Nephron progenitor cell (in vitro differentiated cells): ENCODE results near the gene FOXP1.

Experiments
- DNase-seq: peaks from one replicate; pipeline ENCODE4 v3.0.0; 2021
- H3K27ac Mint-ChIP-seq: 2 replicates; pipeline ENCODE4 v1.8.0; 2021; ENCODE audit warnings: mild to moderate bottlenecking, moderate library complexity, mixed read lengths
- H3K27me3 Mint-ChIP-seq: 2 replicates; pipeline ENCODE4 v1.8.0; 2021; ENCODE audit warnings: mild to moderate bottlenecking, low read depth, mixed read lengths; ENCODE audit not compliant: poor library complexity
- H3K36me3 Mint-ChIP-seq: 2 replicates; pipeline ENCODE4 v1.8.0; 2021; ENCODE audit warnings: low read depth, mixed read lengths
- H3K4me1 Mint-ChIP-seq: 2 replicates; pipeline ENCODE4 v1.8.0; 2021; ENCODE audit warnings: mixed read lengths
- H3K4me3 Mint-ChIP-seq: 2 replicates; pipeline ENCODE4 v1.8.0; 2021; ENCODE audit warnings: mild to moderate bottlenecking, moderate library complexity, mixed read lengths
- H3K9me3 Mint-ChIP-seq: 2 replicates; pipeline ENCODE4 v1.8.0; 2021; ENCODE audit warnings: mild to moderate bottlenecking, moderate library complexity, mixed read lengths
- TF ChIP-seq, protein P1 (sequence below): fragments of 200-600 bp; sonication (generic); IDR thresholded peaks from 2 replicates; pipeline ENCODE4 v1.5.0; 2021; ENCODE audit warnings: antibody characterized with exemption

Gene FOXP1

DNA sequence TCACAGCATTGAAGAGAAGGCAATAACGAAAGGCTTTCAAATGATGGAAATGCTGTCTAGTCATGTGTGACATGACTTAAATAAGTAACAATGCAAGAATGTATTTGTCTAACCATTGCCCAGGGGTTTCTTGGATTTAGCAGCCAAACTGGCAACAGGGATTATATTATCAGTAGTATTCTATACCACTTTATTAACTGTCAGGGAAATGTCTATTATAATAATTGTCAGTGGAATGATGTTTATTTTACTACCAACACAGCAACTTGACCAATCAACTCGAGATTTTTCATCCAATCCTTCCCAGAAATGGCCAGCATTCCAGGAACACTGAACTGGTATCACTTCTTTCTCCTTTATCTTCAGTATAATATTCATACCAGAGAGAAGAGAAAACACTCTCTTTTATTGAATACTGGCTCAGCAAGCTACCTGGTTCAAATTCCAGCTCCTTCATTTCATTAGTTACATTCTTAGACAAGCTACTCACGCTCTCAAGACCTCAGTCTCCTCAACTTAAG lies 66.2 kb downstream of the FOXP1 start:
- TF ChIP-seq, protein P1, sequence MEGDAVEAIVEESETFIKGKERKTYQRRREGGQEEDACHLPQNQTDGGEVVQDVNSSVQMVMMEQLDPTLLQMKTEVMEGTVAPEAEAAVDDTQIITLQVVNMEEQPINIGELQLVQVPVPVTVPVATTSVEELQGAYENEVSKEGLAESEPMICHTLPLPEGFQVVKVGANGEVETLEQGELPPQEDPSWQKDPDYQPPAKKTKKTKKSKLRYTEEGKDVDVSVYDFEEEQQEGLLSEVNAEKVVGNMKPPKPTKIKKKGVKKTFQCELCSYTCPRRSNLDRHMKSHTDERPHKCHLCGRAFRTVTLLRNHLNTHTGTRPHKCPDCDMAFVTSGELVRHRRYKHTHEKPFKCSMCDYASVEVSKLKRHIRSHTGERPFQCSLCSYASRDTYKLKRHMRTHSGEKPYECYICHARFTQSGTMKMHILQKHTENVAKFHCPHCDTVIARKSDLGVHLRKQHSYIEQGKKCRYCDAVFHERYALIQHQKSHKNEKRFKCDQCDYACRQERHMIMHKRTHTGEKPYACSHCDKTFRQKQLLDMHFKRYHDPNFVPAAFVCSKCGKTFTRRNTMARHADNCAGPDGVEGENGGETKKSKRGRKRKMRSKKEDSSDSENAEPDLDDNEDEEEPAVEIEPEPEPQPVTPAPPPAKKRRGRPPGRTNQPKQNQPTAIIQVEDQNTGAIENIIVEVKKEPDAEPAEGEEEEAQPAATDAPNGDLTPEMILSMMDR, result no peak
- no peak for DNase-seq
- Mint-ChIP-seq H3K27me3 (peaks cover 3% of the 10 kb centered on the region), H3K4me1 (peaks cover 36% of the 10 kb centered on the region), H3K4me3 (no peak overlapping the region), H3K36me3 (peaks cover 20% of the 10 kb centered on the region), H3K27ac (no peak overlapping the region), H3K9me3 (peaks cover 4% of the 10 kb centered on the region)

DNA sequence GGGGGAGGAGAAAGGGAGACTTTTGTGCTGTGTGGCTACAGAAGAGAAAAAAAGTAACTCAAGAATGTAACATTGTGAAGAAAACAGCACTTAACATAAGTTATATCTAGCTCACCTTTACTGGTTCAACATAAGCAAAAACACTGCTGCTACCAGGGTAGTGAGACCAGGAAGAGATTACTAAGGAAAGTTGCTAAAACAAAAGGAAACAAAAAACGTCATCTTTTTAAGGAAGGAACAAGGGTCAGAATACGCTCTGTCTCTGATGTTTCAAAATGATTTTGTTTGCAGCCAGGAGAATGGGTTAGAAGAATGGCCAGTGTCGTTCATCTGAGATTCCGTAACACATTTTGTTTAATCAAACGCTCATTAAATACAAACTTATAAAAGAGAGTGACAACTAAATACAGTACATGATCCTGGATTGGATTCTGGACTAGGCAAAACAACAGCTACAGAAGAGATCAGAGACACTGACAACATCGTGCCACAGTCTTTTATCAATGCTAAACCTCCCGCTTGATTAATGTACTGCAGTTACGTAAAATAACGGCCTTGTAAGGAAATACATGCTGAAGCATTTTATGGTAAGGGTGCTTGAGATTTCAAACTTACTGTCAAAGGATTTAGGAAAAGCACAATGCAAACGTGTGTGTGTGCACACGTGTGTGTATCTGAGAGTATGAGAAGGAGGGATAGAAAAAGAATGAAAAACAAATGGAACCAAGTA lies 67.7 kb downstream of the FOXP1 start:
- Mint-ChIP-seq H3K36me3 (peaks cover 17% of the 10 kb centered on the region), H3K9me3 (peaks cover 4% of the 10 kb centered on the region), H3K4me3 (no peak overlapping the region), H3K4me1 (peaks cover 33% of the 10 kb centered on the region), H3K27ac (peak overlapping the region; percentile 14), H3K27me3 (peaks cover 3% of the 10 kb centered on the region)
- TF ChIP-seq, protein P1, result no peak
- no peak for DNase-seq

GRCh38 chr3:71514621-71515020 lies 68.9 kb downstream of the FOXP1 start:
- Mint-ChIP-seq H3K4me3 (no peak overlapping the region), H3K27ac (no peak overlapping the region), H3K36me3 (peaks cover 15% of the 10 kb centered on the region), H3K4me1 (peaks cover 22% of the 10 kb centered on the region), H3K27me3 (no peaks in the 10 kb centered on the region), H3K9me3 (peaks cover 4% of the 10 kb centered on the region)
- no peak for DNase-seq
- TF ChIP-seq, protein P1, result no peak

DNA sequence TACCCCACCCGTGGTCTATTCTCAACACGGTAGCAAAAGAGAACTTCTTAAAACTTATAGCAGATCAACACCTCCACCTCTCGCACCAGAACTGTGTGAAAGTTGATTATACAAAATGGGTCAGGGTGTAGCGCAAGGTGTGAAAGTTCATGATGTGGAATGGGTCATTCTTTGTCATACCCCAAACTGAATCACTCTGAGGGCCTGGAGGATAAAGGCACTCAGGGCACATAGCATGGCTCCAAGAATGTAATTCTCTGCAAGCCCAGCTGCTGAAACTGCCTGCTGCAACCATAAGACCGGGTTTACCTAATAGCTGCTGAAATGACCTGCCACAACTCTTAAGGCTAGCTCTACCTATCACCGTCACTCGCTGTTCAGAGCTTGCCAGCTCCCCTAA lies 70.0 kb downstream of the FOXP1 start:
- DNase-seq, result no peak
- TF ChIP-seq, protein P1, result no peak
- Mint-ChIP-seq H3K4me3 (no peak overlapping the region), H3K9me3 (peaks cover 4% of the 10 kb centered on the region), H3K36me3 (peaks cover 12% of the 10 kb centered on the region), H3K27me3 (no peaks in the 10 kb centered on the region), H3K27ac (no peak overlapping the region), H3K4me1 (peaks cover 22% of the 10 kb centered on the region)

DNA sequence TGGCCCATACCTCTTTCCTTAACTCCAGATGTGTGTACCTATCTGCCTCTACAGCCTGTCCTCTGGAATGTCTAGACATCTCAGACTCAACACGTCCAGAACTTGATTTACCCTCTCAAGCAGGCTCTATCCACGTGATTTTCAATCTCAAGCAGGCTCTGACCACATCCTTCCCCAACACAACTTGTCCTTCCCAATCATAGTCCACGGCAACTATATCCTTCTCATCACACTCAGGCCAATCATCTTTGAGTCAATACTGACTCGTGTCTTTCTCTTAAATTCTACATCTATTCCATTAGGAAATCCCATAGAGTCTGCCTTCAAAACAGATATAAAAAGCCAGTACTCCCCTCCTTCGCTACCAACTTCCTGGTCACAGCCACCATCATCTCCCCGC lies 70.4 kb downstream of the FOXP1 start:
- no peak overlapping the region for H3K27ac Mint-ChIP-seq
- H3K4me3 Mint-ChIP-seq, result no peak overlapping the region
- peaks cover 4% of the 10 kb centered on the region for H3K9me3 Mint-ChIP-seq
- peaks cover 23% of the 10 kb centered on the region for H3K4me1 Mint-ChIP-seq
- no peak for DNase-seq
- TF ChIP-seq, protein P1, result no peak
- no peaks in the 10 kb centered on the region for H3K27me3 Mint-ChIP-seq
- H3K36me3 Mint-ChIP-seq, result peaks cover 7% of the 10 kb centered on the region

- peaks cover 2% of the 10 kb centered on the region for H3K36me3 Mint-ChIP-seq
- peaks cover 19% of the 10 kb centered on the region for H3K4me1 Mint-ChIP-seq
- TF ChIP-seq, protein P1, result no peak
- no peak for DNase-seq
- H3K27ac Mint-ChIP-seq, result no peak overlapping the region
- H3K27me3 Mint-ChIP-seq, result peaks cover 3% of the 10 kb centered on the region
- H3K4me3 Mint-ChIP-seq, result no peak overlapping the region
- peaks cover 4% of the 10 kb centered on the region for H3K9me3 Mint-ChIP-seq
Measured at GRCh38 chr3:71512544-71512943, 71.0 kb downstream of the FOXP1 start.
